Spleen (tissue), 7 donors: Measurements from ENCODE around the gene NSD2.

Experiments
- CTCF ChIP-seq, 11 experiments: fragments of 200-600 bp in 7 of 11; fragments of 450-650 bp in 4 of 11; sonication (generic) in 4 of 11; IDR thresholded peaks in 8 of 11; conservative IDR thresholded peaks in 3 of 11; 1 replicate in 7 of 11; 2 replicates in 4 of 11; pipeline versions ENCODE4 v1.4.0 to v1.8.0; 2016 to 2021; ENCODE audit warnings: antibody characterized with exemption in 11 of 11, inconsistent platforms in 4 of 11, mild to moderate bottlenecking in 1 of 11
- POLR2A ChIP-seq, 3 donors: fragments of 450-650 bp; IDR thresholded peaks; one replicate each; pipeline ENCODE4 v1.5.1; 2017; ENCODE audit warnings: antibody characterized with exemption in 3 of 3, mild to moderate bottlenecking in 1 of 3
- donor health status: DM: no; HTN: no; CAD: no; lungs with moderate emphysema.
- donor health status: DM: no; HTN: no; CAD: no.
- donor health status: DM: no; HTN: no; CAD: no.

GRCh38 chr4:1992468-1993168 lies 121.4 kb downstream of the NSD2 start:
- TF ChIP-seq CTCF (IDR thresholded peaks at IDR 0.05 in 8 of 11, conservative IDR thresholded peaks at IDR 0.05 in 3 of 11) (no peak), POLR2A (IDR thresholded peaks at IDR 0.05) (no peak)
